Measurements from ENCODE around the gene EEF1AKMT4. TPM values are rescaled to one million over a fixed set of nuclear protein-coding genes. Genes with fewer than 3 reads are reported as not detected.

Gene EEF1AKMT4
- total RNA-seq, 2 experiments from 2014 or later, result 18.8 TPM

DNA sequence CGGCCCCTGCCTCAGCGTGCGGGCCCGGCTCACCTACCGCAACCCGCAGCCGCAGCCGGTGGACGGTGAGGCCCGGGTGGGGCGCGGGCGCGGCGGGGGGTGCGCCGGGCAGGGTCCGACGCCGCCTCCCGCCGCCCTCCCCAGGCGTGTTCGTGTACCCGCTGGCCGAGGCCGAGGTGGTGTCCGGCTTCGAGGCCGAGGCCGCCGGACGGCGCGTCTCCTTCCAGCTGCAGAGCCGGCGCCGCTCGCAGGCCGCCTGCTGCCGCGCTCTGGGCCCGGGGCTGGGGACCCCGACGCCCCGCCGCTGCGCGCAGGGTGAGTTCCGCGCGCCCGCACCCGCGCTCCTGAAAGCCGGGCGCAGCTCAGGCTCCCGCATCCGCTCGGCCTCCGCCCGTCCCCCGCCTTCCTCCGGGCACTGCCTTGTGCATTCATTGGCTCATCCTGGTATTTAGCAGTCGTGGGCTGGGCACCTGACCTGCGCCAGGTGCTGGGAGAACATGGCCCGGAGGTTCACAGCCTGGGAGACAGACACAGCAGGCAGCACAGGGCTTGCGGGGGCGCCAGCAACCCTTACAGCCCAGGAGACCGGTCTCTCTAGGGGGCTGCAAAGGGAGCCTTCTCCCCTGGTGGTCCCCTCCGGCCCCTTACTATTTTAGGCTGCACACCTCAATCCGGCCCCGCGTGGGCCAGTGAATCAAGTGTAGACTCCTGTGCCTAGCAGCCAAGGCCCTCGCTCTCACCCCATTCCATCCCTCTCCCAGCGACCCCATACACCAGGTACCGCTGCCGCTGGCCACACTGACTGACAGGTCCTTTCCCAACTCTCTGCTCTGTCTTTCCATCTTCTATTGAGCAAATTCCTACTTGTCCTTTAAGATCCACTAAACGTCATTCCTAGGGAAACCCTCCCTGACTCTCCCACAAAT lies 18.6 kb upstream of the EEF1AKMT4 start:
- no TSS peak for BruUV-seq (replicated peaks)
- intact Hi-C loops (cut with micrococcal nuclease; ENCODE audit: unreplicated experiment), result no loop called here
- DNase-seq (ENCODE audit: low spot score), result no peak
- TF ChIP-seq EZH2phosphoT487 (IDR thresholded peaks at IDR 0.05; ENCODE audit: borderline replicate concordance, low read depth, low read length), result no peak
- TF ChIP-seq, protein P1, sequence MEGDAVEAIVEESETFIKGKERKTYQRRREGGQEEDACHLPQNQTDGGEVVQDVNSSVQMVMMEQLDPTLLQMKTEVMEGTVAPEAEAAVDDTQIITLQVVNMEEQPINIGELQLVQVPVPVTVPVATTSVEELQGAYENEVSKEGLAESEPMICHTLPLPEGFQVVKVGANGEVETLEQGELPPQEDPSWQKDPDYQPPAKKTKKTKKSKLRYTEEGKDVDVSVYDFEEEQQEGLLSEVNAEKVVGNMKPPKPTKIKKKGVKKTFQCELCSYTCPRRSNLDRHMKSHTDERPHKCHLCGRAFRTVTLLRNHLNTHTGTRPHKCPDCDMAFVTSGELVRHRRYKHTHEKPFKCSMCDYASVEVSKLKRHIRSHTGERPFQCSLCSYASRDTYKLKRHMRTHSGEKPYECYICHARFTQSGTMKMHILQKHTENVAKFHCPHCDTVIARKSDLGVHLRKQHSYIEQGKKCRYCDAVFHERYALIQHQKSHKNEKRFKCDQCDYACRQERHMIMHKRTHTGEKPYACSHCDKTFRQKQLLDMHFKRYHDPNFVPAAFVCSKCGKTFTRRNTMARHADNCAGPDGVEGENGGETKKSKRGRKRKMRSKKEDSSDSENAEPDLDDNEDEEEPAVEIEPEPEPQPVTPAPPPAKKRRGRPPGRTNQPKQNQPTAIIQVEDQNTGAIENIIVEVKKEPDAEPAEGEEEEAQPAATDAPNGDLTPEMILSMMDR (conservative IDR thresholded peaks at IDR 0.05; ENCODE audit: low read length), result no peak
- ChIA-PET CTCF (ENCODE audit: unreplicated experiment) (no interaction called here), POLR2A (no interaction called here)
- Histone ChIP-seq H3K4me3 (ENCODE audit: low read depth, low read length, poor library complexity, severe bottlenecking) (no peak overlapping the region), H3K4me1 (ENCODE audit: insufficient read depth, low read length, poor library complexity, severe bottlenecking) (peaks cover 7% of the 10 kb centered on the region), H3K9me3 (ENCODE audit: low read length) (no peaks in the 10 kb centered on the region), H3K9me2 (ENCODE audit: insufficient read depth, low read length) (no peaks in the 10 kb centered on the region), H4K20me1 (ENCODE audit: insufficient read depth, low read length) (no peaks in the 10 kb centered on the region), H3K79me2 (ENCODE audit: insufficient read depth, low read depth, low read length) (no peaks in the 10 kb centered on the region), H3K4me2 (ENCODE audit: low read length) (no peak overlapping the region), H3K36me3 (ENCODE audit: insufficient read depth, low read length) (no peaks in the 10 kb centered on the region), H2AFZ (ENCODE audit: low read length) (no peak overlapping the region), H3K27ac (ENCODE audit: low read depth, low read length, poor library complexity, severe bottlenecking) (no peak overlapping the region)

DNA sequence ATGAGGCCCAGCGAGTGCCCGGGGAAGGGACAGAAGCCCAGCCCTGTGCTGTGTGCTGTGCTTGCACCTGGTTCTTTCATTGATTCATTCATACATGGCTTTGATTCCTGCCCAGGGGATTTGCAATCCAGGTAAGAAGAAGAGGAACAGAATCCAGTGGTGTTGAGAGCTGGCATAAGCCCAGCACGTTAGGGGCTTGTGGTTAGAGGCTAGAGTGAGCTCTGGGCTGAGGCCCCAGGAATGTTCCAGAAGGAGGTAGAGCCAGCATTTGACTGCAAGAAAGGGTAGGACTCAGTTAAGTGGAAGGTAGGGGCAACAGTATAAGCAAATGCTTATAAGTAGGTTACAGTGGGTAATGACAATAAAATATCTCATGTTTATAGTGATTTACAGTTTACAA lies 17.8 kb upstream of the EEF1AKMT4 start:
- no peaks in the 10 kb centered on the region for H3K79me2 ChIP-seq (ENCODE audit: insufficient read depth, low read depth, low read length)
- DNase-seq (ENCODE audit: low spot score), result no peak
- BruUV-seq (replicated peaks), result no TSS peak
- H3K4me3 ChIP-seq (ENCODE audit: low read depth, low read length, poor library complexity, severe bottlenecking), result no peak overlapping the region
- intact Hi-C loops (cut with micrococcal nuclease; ENCODE audit: unreplicated experiment), result no loop called here
- no peaks in the 10 kb centered on the region for H3K9me3 ChIP-seq (ENCODE audit: low read length)
- no peaks in the 10 kb centered on the region for H4K20me1 ChIP-seq (ENCODE audit: insufficient read depth, low read length)
- H3K4me1 ChIP-seq (ENCODE audit: insufficient read depth, low read length, poor library complexity, severe bottlenecking), result peaks cover 7% of the 10 kb centered on the region
- TF ChIP-seq EZH2phosphoT487 (IDR thresholded peaks at IDR 0.05; ENCODE audit: borderline replicate concordance, low read depth, low read length), result no peak
- TF ChIP-seq, protein P1 (conservative IDR thresholded peaks at IDR 0.05; ENCODE audit: low read length), result no peak
- no peaks in the 10 kb centered on the region for H3K9me2 ChIP-seq (ENCODE audit: insufficient read depth, low read length)
- no peak overlapping the region for H2AFZ ChIP-seq (ENCODE audit: low read length)
- CTCF ChIA-PET (ENCODE audit: unreplicated experiment), result no interaction called here
- H3K27ac ChIP-seq (ENCODE audit: low read depth, low read length, poor library complexity, severe bottlenecking), result no peak overlapping the region
- POLR2A ChIA-PET, result interaction anchor here (0.6 kb wide), 1 partner anchor 308 kb away, joined by 3 read pairs; no protein-coding TSS in a partner anchor
- H3K4me2 ChIP-seq (ENCODE audit: low read length), result no peak overlapping the region
- no peaks in the 10 kb centered on the region for H3K36me3 ChIP-seq (ENCODE audit: insufficient read depth, low read length)
